ENCODE measurements around the gene DHX57.

The DHX57 gene

GRCh38 chr2:38875576-38876367 lies at the start of gene DHX57, which contains the start of gene MORN2:
Gene DHX57, minus strand, starts transcription at chr2:38875934. Its CDS starts 7,529 bp downstream, at chr2:38868405.
Gene MORN2, plus strand, starts transcription at chr2:38875976.
- DNase-seq, result peak; percentile 66

- no peak for DNase-seq
Measured at GRCh38 chr2:38922902-38923301, 47.2 kb upstream of the DHX57 start.

DNA sequence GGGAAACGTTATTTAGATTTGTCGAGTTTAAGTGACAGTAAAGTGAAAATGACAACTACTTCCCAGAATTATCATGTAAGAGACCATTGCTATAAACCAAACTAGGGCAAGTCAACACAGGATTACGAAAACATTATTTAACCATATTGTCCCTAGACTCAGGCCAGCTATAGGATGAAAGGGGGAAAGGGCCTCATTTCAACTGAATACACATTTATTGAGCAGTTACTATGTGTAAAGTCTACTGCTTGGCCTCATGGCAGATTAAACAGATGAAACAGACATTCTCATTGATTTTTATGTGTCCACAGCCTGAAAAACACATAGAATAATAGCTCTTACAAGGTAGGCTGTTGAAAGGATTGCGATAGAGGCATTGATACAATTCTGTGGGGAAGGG lies 46.7 kb upstream of the DHX57 start:
- no peak for DNase-seq

DNA sequence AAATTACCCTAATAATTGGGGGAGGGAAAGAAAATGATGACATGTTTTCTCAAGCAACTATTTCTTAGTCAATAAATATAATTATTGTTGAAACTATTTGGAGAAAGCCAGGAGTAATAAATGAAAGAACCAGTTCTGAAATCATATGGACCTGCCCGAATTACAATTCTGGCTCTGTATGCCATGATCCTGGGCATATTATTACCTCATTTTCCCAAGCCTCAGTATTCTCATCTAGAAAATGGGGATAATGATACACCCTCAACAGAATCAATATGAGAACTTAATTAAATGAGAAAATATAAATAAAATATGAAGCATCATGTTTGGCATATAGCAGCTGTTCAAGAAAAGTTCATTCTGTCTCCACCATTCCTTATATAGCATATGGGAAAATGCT lies 36.9 kb upstream of the DHX57 start:
- no peak for DNase-seq

DNA sequence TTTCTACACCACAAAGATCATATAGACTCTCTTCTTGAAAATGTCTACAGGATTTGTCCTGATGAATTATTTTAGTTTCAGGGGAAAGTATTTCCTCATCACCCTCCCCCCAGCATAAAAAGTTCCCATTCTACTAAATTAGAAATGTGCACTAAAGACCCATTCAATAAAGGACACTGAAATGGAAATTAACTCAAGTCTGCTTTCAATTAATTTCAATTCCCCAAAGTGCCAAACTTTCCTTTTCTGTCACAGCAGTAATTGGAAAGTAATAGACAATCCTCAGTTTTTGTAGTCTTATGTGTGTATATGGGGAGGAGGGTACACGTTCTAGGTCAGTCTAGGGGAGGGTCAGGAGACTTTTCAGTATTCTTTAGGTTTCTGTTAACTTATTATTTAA lies 35.5 kb upstream of the DHX57 start:
- no peak for DNase-seq

DNA sequence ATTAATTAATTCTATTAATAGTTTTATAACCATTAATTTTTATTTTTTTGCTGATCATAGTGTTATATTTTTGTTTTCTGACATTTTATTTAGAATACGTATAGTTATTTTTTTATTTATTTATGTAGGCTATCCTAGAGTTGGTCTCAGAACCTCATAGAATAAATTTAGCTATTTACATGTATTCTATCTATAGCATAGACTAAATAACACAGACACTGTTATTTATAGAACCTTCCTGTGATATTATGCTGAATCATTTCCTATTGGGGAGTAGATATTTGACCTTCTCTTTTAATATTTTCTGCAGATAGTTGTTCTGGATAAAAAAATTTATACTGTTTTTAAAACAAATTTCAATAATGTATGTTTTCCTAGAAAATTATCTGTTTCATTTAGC lies 34.1 kb upstream of the DHX57 start:
- DNase-seq, result no peak

DNA sequence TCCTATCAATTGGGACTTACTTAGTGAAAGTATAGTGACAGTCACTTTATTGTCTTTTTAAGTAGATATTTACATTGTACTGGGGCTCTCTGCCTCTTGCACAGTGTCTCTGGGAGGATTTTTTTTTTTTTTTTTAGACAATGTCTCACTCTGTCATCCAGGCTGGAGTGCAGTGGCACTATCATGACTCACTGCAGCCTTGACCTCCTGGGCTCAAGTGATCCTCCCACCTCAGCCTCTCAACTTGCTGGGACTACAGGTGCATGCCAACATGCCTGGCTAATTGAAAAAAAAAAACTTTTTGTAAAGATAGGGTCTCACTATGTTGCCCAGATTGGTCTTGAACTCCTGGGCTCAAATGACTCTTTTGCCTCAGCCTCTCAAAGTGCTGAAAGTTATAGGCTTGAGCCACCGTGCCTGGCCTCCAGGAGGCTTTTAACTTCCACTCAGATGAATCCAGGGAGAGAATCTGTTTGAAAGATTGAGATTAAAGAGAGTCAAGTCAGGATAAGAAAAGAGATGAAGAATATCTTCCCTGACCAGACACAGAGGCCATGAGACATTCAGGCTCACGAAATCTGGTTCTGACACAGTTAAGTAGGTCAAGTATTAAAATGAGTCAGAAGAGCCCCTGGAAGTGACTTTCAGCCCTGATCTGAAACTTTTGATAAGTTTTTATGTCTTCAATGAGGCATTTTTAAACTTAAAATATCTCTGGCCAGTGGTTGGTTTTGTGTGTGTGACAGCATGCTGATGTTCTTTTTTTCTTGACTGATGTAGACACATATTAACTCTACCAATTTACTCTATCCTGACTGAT lies 32.2 kb upstream of the DHX57 start:
- no peak for DNase-seq

- no peak for DNase-seq
Measured at GRCh38 chr2:38907242-38907641, 31.5 kb upstream of the DHX57 start.

DNA sequence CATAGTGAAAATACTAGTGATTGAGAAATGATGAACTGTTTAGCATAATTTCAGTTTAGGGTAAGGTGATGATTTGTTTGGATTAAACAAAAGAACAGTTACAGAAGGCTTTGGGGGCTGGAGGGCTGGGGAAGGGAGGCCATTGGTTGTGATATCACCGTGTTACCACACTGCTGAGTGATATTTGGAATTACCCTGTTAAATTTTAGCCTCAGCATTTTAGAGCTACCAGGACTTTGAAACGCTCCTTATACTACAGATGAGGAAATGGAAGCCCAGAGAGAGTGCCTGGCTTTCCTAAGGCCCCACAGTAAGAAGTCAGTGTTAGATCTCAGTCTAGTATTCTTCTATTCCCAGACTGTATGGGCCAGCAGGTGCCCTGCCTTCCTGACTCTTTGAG lies 29.5 kb upstream of the DHX57 start:
- DNase-seq, result no peak

DNA sequence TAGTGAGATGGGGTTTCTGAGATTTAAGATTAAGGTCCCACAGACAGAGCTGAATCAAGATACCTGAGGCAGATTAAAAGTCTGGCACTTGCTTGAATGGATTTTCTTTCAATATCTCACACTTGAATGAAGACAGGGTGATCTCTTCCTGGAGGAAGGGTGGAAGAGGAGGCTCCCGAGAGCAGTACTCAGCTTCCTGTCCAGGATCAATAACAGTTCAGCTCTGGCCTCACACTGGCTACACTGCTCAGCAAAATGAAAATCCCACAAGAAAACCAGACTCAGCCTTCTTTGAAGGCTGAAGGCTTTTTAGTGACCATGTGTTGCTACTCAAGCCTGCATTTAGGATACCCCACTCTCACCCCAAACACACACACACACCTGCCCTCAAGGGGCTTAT lies 25.0 kb upstream of the DHX57 start:
- no peak for DNase-seq

GRCh38 chr2:38898256-38898655 lies 22.5 kb upstream of the DHX57 start:
- no peak for DNase-seq

DNA sequence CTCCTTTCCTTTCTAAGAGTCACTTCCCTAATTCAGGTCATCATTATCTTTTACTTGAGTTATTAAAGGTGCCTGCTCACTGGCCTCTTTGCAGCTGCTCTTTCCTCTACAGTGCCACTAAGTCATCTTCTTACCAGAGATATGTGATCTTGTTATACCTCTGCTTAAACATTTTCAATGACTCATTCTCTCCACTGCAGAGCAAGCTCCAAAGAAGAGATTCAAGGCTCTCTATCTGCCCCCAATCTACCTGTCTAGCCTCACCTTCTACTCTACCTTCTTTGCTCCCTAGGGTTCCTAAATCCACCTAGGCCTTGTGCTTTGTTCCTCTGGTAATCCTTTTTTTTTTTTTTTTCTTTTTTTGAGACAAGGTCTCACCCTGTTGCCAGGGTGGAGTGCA lies 17.1 kb upstream of the DHX57 start:
- DNase-seq, result no peak

DNA sequence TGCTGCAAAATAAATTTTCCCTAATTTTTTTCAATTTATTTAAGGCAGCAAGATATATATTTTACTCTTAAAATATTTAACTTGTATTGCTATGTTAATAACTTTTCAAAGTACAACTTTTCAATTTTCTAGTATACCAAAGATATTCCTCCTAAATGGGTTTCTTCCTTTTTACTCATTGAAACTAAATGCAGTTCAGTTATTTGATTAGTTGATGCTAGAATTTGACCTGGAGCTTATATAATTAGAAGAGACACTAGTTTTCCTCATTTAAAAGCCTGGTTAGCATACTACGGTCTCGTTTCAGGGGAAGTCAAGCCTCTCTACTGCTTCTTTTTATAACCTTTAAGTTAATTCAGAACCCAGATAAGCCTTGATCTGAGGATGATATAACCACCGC lies 13.8 kb upstream of the DHX57 start, which contains the start of gene ARHGEF33:
Gene ARHGEF33 (plus strand): TSS at position 301 of the 400 bp plus-strand sequence. CDS start 29,573 bp downstream, outside the sequence.
- no peak for DNase-seq

DNA sequence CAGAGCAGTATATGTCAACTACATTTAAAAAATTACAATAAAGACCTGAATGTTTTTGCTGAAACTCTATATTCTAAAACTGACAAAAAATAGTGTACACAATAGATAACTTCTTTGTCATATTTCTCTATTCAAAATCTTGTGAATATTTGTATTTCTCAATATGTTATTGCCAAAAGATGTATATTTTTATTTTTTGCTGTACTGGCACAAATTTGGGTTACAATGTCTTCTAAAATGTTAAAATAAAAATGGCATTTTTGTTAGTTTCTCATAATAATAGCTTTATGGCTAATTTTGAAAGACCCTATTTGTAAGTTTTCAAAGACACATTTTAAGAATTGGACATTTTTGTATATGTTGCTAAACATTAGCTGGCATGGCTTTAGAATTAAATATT lies 13.3 kb upstream of the DHX57 start:
- no peak for DNase-seq

DNA sequence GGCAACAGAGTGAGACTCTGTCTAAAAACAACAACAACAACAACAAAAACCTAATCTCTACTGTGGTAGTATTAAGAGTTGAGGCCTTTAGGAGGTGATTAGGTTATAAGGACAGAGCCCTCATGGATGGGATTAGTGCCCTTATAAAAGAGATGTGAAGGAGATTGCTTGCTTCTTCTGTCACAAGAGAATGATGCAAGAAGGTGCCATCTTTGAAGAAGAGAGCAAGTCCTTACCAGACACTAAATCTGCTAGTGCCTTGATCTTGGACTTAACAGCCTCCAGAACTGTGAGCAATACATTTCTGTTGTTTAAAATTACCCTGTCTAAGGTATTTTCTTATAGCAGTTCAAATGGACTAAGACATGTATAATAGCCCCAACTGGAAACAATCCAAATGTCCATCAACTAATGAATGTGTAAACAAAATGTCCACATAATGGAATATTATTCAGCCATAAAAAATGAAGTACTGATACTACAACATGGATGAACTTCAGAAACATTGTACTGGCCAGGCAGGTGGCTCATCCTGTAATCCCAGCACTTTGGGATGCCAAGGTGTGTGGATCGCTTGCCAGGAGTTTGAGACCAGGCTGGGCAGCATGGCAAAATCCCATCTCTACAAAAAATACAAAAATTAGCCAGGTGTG lies 12.3 kb upstream of the DHX57 start:
- DNase-seq, result no peak

- no peak for DNase-seq
Measured at GRCh38 chr2:38887347-38887746, 11.6 kb upstream of the DHX57 start.

DNA sequence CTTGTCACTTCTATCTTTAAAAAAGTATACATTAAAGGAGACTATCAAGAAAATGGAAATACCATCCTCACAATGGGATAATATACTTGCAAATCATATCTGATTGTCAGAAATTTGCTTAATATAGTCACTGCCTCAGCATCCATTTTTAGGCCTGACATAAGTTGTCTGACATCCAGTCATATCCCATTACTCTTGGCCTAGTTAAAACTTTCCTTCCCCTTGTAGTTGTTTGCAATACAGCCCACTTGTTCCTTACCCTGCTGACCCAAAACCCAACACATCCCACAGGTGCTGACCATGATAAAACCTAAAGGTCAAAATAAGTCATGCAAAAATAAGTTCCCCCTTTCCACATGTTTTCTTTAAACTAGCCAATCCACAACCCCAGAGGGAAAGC lies 10.3 kb upstream of the DHX57 start:
- no peak for DNase-seq

- DNase-seq, result no peak
Measured at GRCh38 chr2:38876407-38876806, 673 bp upstream of the DHX57 start.

GRCh38 chr2:38875227-38875575 lies 533 bp downstream of the DHX57 start:
- no peak for DNase-seq

DNA sequence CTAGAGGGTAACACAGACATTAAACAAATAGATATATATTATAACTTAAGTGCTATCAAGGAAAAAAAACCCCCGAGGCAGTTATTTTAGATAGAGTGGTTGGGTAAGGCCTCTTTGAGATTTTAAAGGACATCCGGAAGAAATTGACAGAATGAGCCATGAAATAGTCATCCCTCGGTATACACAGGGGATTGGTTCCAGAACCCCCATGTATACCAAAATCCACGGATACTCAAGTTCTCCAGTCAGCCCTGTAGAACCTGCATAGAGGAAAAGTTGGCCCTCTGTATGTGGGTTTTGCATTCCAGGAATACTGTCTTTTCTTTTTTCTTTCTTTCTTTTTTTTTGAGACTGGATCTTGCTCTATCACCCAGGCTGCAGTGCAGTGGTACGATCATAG lies 2.0 kb downstream of the DHX57 start:
- no peak for DNase-seq

- DNase-seq, result no peak
Measured at GRCh38 chr2:38871432-38871831, 4.3 kb downstream of the DHX57 start.

DNA sequence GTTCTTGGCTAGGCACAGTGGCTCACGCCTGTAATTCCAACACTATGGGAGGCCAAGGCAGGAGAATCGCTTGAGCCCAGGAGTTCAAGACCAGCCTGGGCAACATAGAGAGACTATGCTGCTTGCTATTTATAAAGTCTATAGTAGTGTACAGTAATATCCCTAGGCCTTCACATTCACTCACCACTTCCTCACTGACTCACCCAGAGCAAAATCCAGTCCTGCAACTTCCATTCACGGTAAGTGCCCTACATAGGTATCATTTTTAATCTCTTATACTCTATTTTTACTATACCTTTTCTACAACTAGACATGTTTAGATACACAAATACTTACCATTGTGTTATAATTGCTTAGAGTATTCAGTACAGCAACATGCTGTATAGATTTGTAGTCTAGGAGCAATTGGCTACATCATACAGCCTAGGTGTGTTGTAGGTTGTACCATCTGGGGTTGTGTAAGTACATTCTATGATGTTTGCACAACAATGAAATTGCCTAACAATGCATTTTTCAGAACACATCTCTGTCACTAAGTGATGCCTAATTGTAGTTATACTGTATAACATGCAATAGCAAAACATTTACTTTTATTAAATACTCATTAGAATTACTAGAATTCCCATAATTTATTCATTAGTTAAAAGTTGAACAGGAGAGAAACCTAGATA lies 8.8 kb downstream of the DHX57 start:
- no peak for DNase-seq

GRCh38 chr2:38863061-38863695 lies 12.6 kb downstream of the DHX57 start:
- no peak for DNase-seq

All from activated effector memory CD4-positive, alpha-beta T cell treated with Interleukin-2 at 50 U/mL for 16 hours (primary cell).